ENCODE measurements around the gene HSP90AA1.

- TF ChIP-seq, protein P1, sequence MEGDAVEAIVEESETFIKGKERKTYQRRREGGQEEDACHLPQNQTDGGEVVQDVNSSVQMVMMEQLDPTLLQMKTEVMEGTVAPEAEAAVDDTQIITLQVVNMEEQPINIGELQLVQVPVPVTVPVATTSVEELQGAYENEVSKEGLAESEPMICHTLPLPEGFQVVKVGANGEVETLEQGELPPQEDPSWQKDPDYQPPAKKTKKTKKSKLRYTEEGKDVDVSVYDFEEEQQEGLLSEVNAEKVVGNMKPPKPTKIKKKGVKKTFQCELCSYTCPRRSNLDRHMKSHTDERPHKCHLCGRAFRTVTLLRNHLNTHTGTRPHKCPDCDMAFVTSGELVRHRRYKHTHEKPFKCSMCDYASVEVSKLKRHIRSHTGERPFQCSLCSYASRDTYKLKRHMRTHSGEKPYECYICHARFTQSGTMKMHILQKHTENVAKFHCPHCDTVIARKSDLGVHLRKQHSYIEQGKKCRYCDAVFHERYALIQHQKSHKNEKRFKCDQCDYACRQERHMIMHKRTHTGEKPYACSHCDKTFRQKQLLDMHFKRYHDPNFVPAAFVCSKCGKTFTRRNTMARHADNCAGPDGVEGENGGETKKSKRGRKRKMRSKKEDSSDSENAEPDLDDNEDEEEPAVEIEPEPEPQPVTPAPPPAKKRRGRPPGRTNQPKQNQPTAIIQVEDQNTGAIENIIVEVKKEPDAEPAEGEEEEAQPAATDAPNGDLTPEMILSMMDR (conservative IDR thresholded peaks at IDR 0.05; ENCODE audit: low read length): peak; percentile 98
- TF ChIP-seq EZH2phosphoT487 (IDR thresholded peaks at IDR 0.05; ENCODE audit: borderline replicate concordance, low read depth, low read length): no peak
Observed at GRCh38 chr14:102096569-102097188, 9.8 kb upstream of the HSP90AA1 start.
